Ascending aorta (tissue), 2 donors: ENCODE measurements around the gene HNRNPAB. TPM values are rescaled to one million over a fixed set of nuclear protein-coding genes. Genes with fewer than 3 reads are reported as not detected.
"Not testable (repeated sequence)": the region's sequence is repeated elsewhere in the genome, so short reads cannot be mapped to it uniquely, and the experiment has no call there.

Experiments used
- DNase-seq, 2 donors: peaks; one replicate each; pipeline ENCODE4 v3.0.0-alpha.2; 2019; ENCODE audit warnings: low spot score in 2 of 2
- H3K27ac ChIP-seq, 2 donors: fragments of 200-600 bp; sonication (generic); one replicate each; pipeline ENCODE4 v1.5.1; 2016 to 2017; ENCODE audit warnings: mild to moderate bottlenecking in 1 of 2
- H3K27me3 ChIP-seq: fragments of 200-600 bp; sonication (generic); one replicate; pipeline ENCODE4 v1.5.1; 2017
- H3K36me3 ChIP-seq, 2 donors: fragments of 200-600 bp; sonication (generic); one replicate each; pipeline ENCODE4 v1.5.1; 2016
- H3K4me1 ChIP-seq, 2 donors: fragments of 200-600 bp; sonication (generic); one replicate each; pipeline ENCODE4 v1.5.1; 2016 to 2017; ENCODE audit warnings: mild to moderate bottlenecking in 1 of 2
- H3K4me3 ChIP-seq, 2 donors: fragments of 200-600 bp; sonication (generic); one replicate each; pipeline ENCODE4 v1.5.1; 2016 to 2017; ENCODE audit warnings: mild to moderate bottlenecking in 1 of 2
- H3K9me3 ChIP-seq, 2 donors: fragments of 200-600 bp; sonication (generic); one replicate each; pipeline ENCODE4 v1.5.1; 2016
- CTCF ChIP-seq, 3 experiments: fragments of 200-600 bp in 2 of 3; fragments of 450-650 bp in 1 of 3; sonication (generic) in 2 of 3; IDR thresholded peaks; one replicate each; pipeline ENCODE4 v1.5.1; 2016 to 2019; ENCODE audit warnings: antibody characterized with exemption in 3 of 3, mild to moderate bottlenecking in 1 of 3, moderate library complexity in 1 of 3
- intact Hi-C: fragments of 100-400 bp; cut with DNase I; formaldehyde crosslinking; loops from one replicate; pipeline ENCODE4 v1.15.1; 2023
- total RNA-seq: library from RNA; depleted of rRNA; stranded (reverse); fragments of >200 nt; gene quantifications from one replicate; pipeline ENCODE4 v1.1.0, GENCODE V29; 2016

The HNRNPAB gene
- total RNA-seq, 1 donor from 2014 or later = 99.2 TPM

DNA sequence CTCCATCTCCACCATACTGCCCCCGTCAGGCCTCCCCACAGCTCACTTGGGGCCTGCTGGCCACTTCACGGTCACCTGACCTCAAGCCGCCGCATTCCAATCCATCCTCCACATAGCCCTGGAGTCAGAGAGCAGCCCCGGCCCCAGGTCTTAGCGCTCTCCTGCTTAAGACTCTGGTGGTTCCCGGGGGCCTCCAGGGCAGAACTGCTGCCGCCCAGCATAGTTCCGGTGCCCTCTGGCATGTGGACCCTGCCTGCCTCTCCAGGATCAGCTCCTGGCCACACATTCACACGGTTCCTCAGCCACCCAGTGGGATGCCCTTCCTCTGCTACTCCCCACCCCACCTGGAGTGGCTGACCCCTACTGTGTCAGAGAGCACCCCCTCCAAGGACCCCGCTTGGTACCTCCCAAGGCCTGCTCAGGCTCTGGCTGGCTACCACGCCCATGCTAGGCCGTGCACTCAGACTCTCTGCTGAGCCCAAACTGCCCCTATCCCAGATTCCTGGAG, 19.5 kb downstream of the HNRNPAB start:
- no peak overlapping the region for H3K4me3 ChIP-seq
- no peak for TF ChIP-seq CTCF (IDR thresholded peaks at IDR 0.05)
- no peaks in the 10 kb centered on the region for H3K27me3 ChIP-seq
- H3K27ac ChIP-seq = no peak overlapping the region
- H3K4me1 ChIP-seq = no peaks in the 10 kb centered on the region
- no peaks in the 10 kb centered on the region for H3K9me3 ChIP-seq
- H3K36me3 ChIP-seq = peaks cover 16 to 42% of the 10 kb centered on the region in 2 donors
- DNase-seq = no peak
- intact Hi-C loops = no loop called here

DNA sequence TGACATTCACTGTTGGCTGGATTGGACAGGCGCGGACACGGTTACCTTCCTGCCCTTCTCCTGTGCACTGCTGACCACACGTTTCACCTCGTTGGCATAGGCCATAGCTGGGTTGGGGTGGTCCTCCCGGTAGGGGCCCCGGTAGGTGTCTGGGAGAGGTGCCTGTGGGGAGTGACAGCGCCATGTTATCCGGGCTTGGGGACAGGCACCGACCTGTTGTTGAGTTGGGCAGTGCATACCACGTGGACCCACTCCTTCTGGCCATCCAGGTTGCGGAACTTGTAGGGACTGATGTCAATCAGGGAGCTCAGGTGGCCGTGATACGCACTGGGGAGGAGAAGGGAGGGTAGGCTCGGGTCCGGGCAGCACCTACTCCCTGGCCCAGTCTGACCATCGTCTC, 20.1 kb downstream of the HNRNPAB start:
- Histone ChIP-seq H3K4me3 (no peak overlapping the region), H3K27ac (no peak overlapping the region), H3K27me3 (no peaks in the 10 kb centered on the region), H3K4me1 (no peaks in the 10 kb centered on the region), H3K36me3 (peaks cover 16 to 44% of the 10 kb centered on the region in 2 donors), H3K9me3 (no peaks in the 10 kb centered on the region)
- intact Hi-C loops = no loop called here
- no peak for DNase-seq
- TF ChIP-seq CTCF (IDR thresholded peaks at IDR 0.05) = no peak

DNA sequence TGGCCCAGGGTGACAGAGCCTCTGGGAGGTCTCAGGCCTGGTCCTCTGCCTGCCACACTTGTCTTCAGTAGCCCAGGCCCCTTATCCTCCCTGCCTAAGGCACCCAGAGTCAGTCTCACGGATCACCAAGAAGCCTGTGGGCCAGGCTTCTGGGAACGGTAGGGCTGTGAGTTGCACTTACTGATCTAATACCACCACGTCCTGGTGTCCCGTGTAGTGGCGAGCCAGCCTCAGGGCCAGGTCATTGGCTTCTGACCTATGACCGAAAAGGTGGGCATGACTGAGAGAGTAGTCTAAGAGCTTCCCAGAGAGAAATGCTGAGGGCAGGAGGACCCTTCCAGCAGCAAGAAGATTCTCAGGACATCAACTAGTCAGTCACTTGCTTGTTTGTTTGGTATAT, 20.8 kb downstream of the HNRNPAB start:
- Histone ChIP-seq H3K9me3 (no peaks in the 10 kb centered on the region), H3K27ac (no peak overlapping the region), H3K4me3 (no peak overlapping the region), H3K36me3 (peaks cover 20 to 50% of the 10 kb centered on the region in 2 donors), H3K4me1 (no peaks in the 10 kb centered on the region), H3K27me3 (no peaks in the 10 kb centered on the region)
- DNase-seq = no peak
- no peak for TF ChIP-seq CTCF (IDR thresholded peaks at IDR 0.05)
- intact Hi-C loops = no loop called here

GRCh38 chr5:178227138-178227659, 22.9 kb downstream of the HNRNPAB start:
- DNase-seq = no peak
- Histone ChIP-seq H3K27me3 (no peaks in the 10 kb centered on the region), H3K27ac (no peak overlapping the region), H3K36me3 (peaks cover 20 to 51% of the 10 kb centered on the region in 2 donors), H3K9me3 (no peaks in the 10 kb centered on the region), H3K4me3 (no peak overlapping the region), H3K4me1 (peaks cover 10 to 16% of the 10 kb centered on the region in 2 donors)
- TF ChIP-seq CTCF (IDR thresholded peaks at IDR 0.05) = no peak
- intact Hi-C loops = no loop called here

- TF ChIP-seq CTCF (IDR thresholded peaks at IDR 0.05) = no peak
- intact Hi-C loops = no loop called here
- DNase-seq = no peak
- Histone ChIP-seq H3K27ac (no peak overlapping the region), H3K36me3 (peaks cover 20 to 46% of the 10 kb centered on the region in 2 donors), H3K4me3 (no peak overlapping the region), H3K9me3 (no peaks in the 10 kb centered on the region), H3K4me1 (peaks cover 10 to 18% of the 10 kb centered on the region in 2 donors), H3K27me3 (no peaks in the 10 kb centered on the region)
Observed at GRCh38 chr5:178227929-178228328, 23.6 kb downstream of the HNRNPAB start.

DNA sequence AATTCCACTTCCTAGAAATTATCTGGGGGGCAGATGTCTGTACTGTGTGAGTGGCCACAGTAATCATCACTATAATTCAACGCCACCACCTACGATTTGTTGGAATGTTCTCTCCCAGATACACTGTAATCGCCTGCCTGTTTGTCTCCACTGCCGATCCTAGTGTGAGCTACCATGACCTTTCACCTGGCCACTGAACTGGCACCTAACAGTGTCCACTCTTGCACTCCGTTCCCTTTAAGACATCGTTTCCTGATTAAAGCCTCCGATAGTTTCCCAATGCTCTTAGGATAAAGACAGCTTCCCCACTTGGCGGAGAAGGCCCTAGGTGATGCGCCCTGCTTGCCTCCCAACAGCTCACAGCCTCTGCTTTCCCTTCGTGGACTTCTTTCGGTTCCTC, 24.3 kb downstream of the HNRNPAB start:
- Histone ChIP-seq H3K9me3 (no peaks in the 10 kb centered on the region), H3K27ac (no peak overlapping the region), H3K4me1 (peaks cover 10 to 18% of the 10 kb centered on the region in 2 donors), H3K36me3 (peaks cover 20 to 46% of the 10 kb centered on the region in 2 donors), H3K4me3 (no peak overlapping the region), H3K27me3 (no peaks in the 10 kb centered on the region)
- intact Hi-C loops = no loop called here
- no peak for DNase-seq
- no peak for TF ChIP-seq CTCF (IDR thresholded peaks at IDR 0.05)

- H3K4me3 ChIP-seq, intact Hi-C loops: not testable (repeated sequence)
- peaks cover 16 to 42% of the 10 kb centered on the region in 2 donors for H3K36me3 ChIP-seq
Observed at GRCh38 chr5:178229111-178229510, 24.8 kb downstream of the HNRNPAB start.

More at GRCh38 chr5:178229111-178229510, 24.8 kb downstream of the HNRNPAB start:
- H3K4me1 ChIP-seq = peaks cover 10 to 18% of the 10 kb centered on the region in 2 donors
- not testable (repeated sequence) for H3K27ac ChIP-seq, H3K9me3 ChIP-seq, H3K27me3 ChIP-seq, DNase-seq
